HuH-7.5 (cell line): ENCODE results near the gene IPCEF1.

Source experiments
- DNase-seq: peaks from one replicate; pipeline ENCODE4 v3.0.0; 2011; ENCODE audit warnings: low spot score

IPCEF1 gene

GRCh38 chr6:154373971-154374370, 17.4 kb upstream of the IPCEF1 start:
- no peak for DNase-seq

GRCh38 chr6:154371281-154371680, 14.7 kb upstream of the IPCEF1 start:
- no peak for DNase-seq

GRCh38 chr6:154370545-154370944, 13.9 kb upstream of the IPCEF1 start:
- DNase-seq: no peak

- DNase-seq: no peak
Measured at GRCh38 chr6:154367839-154368695, 11.5 kb upstream of the IPCEF1 start.

GRCh38 chr6:154367336-154367735, 10.7 kb upstream of the IPCEF1 start:
- DNase-seq: no peak

- DNase-seq: no peak
Measured at GRCh38 chr6:154363821-154364220, 7.2 kb upstream of the IPCEF1 start.

- DNase-seq: no peak
Measured at GRCh38 chr6:154361476-154361875, 4.9 kb upstream of the IPCEF1 start.

GRCh38 chr6:154360476-154360875, 3.9 kb upstream of the IPCEF1 start:
- no peak for DNase-seq

- no peak for DNase-seq
Measured at GRCh38 chr6:154359679-154360078, 3.1 kb upstream of the IPCEF1 start.

- DNase-seq: no peak
Measured at GRCh38 chr6:154359161-154359574, 2.6 kb upstream of the IPCEF1 start.

- DNase-seq: no peak
Measured at GRCh38 chr6:154358019-154358545, 1.5 kb upstream of the IPCEF1 start.

- DNase-seq: no peak
Measured at GRCh38 chr6:154356113-154356512, 490 bp downstream of the IPCEF1 start.

- DNase-seq: no peak
Measured at GRCh38 chr6:154354265-154354777, 2.3 kb downstream of the IPCEF1 start.

- DNase-seq: no peak
Measured at GRCh38 chr6:154353626-154354025, 3.0 kb downstream of the IPCEF1 start.

- DNase-seq: no peak
Measured at GRCh38 chr6:154352898-154353585, 3.6 kb downstream of the IPCEF1 start.

GRCh38 chr6:154350293-154350692, 6.3 kb downstream of the IPCEF1 start:
- DNase-seq: no peak

- DNase-seq: no peak
Measured at GRCh38 chr6:154347981-154348380, 8.6 kb downstream of the IPCEF1 start.

GRCh38 chr6:154345811-154346210, 10.8 kb downstream of the IPCEF1 start:
- no peak for DNase-seq

- no peak for DNase-seq
Measured at GRCh38 chr6:154343473-154344308, 12.9 kb downstream of the IPCEF1 start.

GRCh38 chr6:154341871-154342270, 14.7 kb downstream of the IPCEF1 start:
- DNase-seq: no peak

GRCh38 chr6:154341336-154341735, 15.3 kb downstream of the IPCEF1 start:
- DNase-seq: no peak

GRCh38 chr6:154337406-154338005, 19.1 kb downstream of the IPCEF1 start:
- DNase-seq: no peak
